M059J (cell line): ENCODE data around the gene B9D1. TPM values are rescaled to one million over a fixed set of nuclear protein-coding genes. Genes with fewer than 3 reads are reported as not detected.

Source experiments
- DNase-seq: peaks from one replicate; pipeline ENCODE4 v3.0.0-alpha.2; 2012; ENCODE audit warnings: low read depth
- total RNA-seq: library from RNA; depleted of rRNA; stranded (reverse); fragments of >200 nt; shearing (Covaris generic); gene quantifications from 2 replicates; pipeline ENCODE4 v1.2.3, GENCODE V29; 2014; rRNA removed

Gene B9D1, protein sequence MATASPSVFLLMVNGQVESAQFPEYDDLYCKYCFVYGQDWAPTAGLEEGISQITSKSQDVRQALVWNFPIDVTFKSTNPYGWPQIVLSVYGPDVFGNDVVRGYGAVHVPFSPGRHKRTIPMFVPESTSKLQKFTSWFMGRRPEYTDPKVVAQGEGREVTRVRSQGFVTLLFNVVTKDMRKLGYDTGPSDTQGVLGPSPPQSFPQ
- 20.6 and 31.7 TPM in 2 replicates for total RNA-seq

DNA sequence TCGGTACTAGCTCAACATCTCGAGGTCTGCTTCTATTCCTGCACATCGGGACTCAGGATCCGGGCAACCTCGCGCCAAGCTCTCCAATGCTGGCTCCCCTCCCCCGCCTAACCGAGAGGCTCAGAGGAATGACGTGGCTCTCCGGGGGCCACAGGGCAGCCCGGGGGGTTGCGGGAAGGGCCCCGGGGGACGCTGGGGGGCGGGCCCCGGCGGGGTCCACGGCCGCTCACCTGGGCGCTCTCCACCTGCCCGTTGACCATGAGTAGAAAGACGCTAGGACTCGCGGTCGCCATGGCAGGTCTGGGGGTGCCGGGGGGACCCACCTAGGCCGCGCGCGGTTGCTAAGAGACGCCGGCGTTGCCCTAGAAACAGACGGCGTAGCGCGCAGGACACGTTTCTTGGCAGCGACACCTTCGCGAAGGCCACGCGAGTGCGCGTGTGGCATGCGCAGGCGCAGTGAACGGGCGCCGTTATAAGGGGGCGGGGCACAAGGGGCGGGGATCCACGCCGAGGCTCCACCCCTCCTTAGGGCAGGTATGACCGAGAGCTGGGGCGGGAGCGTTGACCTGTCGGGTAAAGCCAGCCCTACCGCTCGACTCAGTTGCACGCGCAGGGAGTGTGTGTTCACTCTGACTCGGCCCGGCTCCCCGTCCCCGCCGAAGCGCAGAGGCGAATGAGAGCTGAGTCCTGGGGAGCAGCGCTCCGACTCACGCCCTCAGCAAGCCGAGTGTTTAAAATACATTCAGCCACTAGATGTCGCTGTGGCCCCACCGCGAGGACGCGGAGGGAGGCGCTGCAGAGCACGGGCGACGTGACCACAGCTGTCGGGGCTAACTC, at the start of gene B9D1:
Gene B9D1 (minus strand): TSS at position 447 of the 837 bp plus-strand sequence. CDS start 154 bp downstream, at position 293.
- peak; percentile 87 for DNase-seq

DNA sequence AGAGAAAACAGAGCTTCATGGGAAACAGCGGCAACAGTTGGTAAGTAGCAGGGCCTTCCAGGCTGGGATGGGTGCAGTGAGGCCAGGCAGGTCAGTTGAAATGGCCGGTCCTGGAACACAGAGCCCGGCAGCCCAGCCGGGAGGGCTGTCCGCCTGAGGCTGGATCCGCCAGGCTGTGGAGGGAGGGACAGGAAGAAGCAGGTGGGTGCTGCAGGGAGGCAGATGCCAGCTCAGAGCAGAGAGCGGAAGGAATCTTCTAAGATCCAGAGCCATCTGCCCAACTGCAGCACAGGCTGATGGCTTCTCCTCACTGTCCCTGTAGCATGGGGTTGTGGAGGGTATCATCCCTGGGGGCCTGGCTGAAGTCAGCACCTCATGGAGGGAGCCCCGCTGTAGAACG, 49.1 kb upstream of the B9D1 start:
- DNase-seq = no peak

DNA sequence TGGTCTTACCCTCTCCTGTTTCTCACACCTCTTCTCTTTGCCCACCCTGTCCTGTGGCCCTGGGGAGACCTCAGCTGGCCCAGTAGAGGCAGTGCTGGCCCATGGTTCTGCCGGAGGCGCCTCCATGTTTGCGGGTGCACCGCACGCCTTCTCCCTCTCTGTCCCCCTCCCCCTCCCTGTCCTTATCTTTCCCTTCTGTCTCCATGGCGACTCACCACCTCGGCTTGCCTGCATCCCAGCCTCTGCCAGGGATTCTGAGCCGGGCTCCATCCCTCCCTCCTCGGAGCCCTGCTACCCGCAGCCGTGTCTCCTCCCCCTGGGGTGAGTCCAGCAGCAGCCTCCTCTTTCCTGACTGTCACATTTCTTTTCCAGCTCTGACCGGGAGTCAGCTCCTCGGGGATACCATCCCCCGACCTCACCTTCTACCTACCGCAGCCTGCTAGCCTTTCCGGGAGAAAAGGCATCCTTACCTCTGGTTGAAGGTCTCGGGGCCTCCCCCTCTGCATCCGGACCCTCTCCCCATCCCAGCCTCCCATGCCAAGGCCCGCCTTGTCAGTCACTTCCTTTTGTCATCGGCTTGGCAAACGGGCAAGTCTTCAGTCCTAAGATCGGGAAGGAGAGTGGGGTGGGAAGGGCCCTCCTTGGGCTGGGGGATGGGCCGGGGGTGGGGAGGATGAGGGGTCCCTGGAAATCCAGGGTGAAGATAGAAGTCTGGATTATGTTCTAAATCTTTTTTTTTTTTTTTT, 48.5 kb upstream of the B9D1 start, which contains the start of gene RNF112:
Gene RNF112 (plus strand): TSS at position 358 of the 746 bp plus-strand sequence. CDS start 177 bp downstream, at position 535.
- peak; percentile 42 for DNase-seq

DNA sequence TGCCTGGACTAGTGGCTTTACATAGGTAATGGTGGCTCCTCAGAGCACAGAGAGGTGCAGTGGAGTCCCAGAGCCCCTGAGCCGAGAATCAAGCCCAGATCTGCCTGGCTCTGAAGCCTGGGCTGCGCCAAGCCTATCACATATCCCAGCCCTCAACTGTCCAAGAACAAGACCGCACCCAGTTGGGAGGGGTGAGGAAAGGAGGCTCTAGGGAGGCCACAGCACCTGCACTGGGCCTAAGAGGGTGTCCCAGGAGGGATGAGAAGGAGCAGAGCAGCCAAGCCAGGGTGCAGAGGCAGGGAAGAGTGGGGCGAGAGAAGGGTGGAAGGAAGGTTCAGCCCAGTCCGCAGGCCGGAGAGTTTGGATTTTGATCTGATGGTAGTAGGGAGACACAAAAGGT, 47.6 kb upstream of the B9D1 start:
- DNase-seq = no peak

DNA sequence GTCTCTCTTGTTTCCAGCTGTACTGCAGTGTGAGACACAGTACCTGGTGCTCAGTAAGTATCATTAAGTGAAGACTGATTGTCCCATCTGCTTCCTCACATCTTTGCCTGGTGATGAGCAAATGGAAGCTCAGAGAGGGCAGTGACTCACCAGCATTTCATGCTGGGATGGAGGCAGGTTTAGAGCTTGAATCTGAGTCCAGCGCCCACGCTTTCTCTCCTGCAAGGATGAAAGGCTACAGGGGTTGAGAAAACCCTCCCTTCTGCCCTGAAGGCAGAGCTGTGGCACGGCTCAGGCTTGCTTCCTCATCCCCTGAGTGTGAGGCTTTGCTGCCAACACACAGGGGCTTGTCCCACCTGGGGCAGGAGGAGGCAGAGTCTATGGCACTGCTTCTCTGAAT, 47.0 kb upstream of the B9D1 start:
- DNase-seq = peak; percentile 78

DNA sequence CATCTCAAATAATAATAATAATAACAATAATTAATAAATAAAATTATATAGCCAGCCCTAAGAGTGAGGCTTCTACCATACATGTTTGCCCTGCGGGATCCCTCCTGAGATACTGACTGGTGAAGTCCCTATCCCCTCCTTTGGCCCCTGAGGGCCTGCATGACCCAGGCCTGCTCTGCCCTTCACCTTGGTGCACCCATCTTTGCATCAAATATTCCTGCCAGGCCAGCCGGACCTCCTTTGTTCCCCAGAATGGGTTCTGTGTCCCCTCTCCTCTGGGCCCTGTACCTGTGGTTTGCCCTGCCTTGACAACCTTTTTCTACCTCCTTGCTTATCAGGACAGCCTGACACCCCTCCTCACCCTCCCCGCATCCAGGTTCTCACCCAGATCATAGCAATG, 46.5 kb upstream of the B9D1 start:
- no peak for DNase-seq

DNA sequence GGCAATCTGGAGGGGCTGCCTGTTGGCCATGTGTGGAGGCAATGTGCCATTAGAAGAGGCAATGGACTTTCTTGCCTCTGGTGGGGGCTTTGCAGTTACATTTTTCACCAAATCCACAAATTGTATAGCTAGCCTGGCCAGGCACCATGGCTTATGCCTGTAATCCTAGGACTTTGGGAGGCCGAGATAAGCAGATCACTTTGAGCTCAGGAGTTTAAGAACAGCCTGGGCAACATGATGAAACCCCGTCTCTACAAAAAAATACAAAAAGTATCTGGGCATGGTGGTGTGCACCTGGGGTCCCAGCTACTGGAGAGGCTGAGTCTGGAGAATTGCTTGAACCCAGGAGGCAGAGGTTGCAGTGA, 45.8 kb upstream of the B9D1 start:
- no peak for DNase-seq

DNA sequence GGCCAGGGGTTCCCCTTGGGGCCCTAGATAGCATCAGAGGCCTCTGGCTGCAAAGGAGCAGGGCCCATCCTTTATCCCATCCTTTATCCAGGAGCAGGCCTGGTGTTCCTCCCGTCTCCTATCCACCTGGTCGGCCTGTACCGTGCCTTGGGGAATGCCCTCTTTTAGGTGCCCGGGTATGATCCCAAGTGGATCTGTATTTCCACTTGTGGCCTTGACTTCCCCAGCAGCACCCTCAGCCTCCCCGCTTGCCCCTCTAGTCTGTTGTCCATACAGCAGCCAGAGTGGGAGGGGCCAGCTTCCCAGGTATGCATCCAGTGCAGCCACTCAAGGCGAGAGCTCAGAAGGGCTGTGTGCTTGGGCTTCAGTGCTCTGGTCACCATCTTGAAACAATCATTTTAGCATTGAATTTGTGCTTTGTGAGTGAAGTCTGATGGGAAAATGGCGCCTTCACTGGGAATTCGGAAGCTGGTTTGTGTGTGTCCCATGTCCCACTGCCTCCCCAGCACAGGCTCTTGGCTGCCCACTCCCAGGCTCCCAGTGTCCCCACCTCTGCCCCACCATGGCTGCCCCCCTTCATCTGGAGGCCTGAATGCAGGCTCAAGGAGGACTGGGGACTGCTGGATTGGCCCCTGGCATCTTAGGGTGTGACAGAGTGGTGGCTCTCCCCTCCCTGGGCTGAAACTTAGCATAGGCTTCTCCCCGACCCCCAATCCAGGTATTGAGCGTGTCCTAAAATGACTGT, 45.2 kb upstream of the B9D1 start:
- DNase-seq = no peak

DNA sequence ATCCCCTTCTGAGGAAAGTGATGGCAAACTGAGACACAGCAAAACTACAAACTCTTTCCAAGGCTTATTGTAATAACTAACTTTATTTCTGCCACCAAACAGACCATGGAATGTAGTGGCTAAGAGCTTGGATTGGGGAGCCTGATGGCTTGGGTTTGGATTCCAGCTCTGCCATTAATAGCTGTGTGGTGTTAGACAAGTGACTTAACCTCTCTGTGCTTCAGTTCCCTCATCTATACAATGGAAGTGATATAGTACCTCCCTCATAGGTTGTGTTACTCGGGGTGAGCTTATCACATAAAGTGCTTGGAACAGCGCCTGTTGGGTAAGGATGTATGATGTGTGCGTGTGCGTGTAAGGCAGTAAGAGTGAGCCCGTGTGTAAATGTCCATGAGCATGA, 42.6 kb upstream of the B9D1 start:
- DNase-seq = no peak

DNA sequence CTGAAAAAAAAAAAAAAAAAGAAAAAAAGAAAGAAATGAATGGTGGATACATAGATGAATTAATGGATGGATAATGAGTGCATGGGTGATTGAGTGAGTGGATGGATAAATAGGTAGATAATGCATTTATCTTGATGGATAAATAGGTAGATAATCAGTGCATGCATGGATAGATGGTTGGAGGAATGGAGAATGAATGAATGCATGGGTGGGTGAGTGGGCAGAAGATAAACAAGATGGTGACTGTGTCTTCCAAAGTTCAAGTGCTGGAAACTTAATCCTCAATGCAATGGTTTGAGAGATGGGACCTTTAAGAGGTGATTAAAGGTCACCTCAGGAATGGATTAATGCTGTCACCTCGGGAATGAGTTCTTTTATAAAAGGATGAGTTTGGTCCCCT, 41.7 kb upstream of the B9D1 start:
- DNase-seq = no peak

DNA sequence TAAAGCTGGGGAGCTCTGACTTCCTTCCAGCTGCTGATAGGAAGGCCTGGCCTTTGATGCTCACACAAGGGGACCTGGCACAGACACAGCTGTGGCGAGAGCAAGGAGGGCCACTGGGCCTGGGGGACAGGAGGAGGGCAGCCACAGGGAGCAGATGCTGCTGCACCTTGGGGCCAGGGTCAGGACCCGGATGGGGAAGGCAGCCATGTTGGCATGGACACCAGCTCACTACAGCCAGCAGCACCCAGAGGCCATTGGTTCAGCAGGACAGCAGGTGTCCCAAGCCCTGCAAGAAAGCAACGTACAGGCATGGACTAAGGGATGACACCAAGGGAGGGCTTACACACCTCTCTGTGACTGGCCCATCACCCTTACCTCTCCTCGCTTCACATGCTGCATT, 40.5 kb upstream of the B9D1 start:
- DNase-seq = no peak

DNA sequence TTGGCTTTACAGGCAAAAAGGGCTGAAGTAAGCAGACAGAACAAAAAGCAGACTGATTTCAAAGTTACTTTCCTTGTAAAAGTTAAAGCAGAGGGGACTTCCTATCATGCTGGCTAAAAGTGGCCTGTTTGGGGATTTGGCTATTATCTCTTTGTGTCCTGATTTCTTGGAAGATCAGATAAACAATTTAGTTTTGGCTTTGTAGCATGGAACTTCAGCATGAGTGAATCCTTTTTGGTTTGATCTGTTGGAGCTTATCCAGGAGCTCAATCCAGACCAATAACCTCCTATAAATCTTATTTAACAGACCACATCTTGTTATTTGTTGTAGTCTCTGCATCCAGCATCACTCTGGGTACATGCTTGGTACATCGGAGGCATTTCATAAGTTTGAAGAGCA, 39.6 kb upstream of the B9D1 start:
- DNase-seq = no peak

DNA sequence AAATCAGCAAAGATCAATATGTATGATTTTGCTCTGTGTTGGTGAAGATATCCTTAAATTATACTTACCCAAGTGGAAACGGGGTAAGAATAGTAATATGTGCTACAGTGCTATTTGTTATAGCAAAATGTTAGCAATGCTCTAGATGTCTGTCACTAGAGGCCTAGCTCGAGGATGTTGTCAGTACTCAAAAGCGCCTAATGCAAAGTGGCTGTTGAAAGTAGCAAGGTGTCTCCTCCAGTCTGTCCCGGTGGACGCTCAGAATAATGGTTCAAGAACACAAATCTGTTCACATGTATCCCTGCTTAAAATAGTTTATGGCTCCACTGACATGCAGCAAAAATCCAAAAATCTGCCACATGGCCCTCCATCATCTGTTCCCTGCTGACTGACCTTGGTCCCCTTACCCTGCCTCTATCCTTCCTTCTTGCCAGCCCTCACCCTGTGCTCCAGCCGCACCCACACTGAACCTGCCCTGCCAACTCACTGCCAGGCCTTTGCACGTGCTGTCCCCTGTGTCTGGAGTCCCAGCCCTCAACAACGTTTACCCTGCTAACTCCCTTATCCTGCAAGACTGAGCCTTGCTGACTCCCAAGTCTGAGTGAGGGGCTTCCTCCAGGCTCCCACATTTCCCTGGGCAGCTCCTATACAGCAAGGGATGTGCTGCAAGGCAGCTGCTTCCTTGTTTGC, 38.9 kb upstream of the B9D1 start:
- no peak for DNase-seq

DNA sequence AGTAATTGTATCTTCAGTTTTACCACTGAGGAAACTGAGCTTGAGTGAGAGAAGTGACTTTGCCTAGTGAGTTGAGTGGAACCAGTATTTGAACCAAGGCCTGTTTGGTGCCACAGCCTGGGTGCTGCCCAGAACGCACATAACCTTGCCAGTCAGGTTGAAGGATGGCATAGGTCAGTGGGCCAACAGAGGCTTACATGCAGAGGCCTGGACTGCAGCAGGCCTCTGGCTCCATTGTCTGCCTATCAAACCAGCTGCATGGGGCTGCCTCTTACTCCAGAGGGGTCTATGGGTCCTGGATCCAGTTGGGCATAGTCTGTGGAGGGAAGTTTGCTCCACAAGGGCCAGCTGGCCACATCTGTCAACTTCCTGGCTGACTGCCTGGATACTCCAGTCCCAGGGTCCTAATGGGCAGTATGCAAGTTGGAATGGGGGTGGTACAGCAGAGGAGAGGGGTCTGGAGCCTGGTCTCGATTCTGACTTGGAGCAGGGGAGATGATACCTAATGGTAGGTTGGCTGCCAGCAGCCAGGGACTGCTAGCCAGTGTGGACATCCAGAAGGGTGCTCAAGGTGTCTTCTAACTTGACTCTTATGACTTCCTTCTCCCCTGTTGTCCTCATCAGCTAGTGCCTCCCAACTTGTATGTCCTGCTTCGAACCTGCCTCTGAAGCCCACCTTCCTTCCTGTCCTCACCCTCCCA, 37.4 kb upstream of the B9D1 start:
- DNase-seq = no peak

DNA sequence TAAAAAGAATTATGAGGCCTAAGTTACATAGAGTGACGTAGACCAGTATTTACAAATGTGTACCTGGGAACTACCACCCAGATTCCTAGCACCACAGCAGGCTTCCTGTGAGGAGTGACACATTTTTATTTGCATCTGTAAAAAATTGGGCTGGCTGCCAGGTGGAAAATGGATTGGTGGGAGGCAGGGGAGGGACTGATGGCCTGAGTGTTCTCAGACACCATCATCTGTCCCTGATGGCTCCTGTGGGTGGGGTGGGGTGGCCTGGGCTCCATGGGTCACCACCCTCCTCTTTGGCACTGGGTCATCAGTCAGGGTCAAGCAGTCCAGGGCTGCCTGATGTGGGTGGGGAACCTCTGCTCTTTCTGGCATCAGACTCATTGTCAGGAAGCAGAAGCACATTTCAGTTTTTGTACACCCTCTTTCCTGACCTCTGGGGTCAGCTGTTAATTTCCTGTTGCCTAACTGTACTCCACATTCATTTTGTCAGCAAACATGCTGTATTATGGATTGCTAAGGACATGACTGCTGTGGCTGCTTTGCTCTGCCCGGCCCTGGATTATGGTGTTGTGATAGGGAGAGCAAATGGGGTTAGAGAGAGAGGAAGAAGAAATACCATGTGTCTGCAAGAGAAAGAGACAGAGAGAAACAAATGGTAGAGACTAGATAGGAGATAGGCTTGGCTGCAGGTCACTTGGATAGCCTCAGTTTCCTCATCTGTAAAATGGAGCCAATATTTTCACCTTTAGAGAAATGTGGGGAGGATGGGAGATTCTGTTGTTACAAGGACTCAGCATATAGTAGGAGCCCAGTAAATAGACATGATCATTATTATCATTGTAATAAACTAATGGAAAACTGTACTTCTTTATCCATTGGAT, 36.0 kb upstream of the B9D1 start:
- DNase-seq = peak; percentile 31

DNA sequence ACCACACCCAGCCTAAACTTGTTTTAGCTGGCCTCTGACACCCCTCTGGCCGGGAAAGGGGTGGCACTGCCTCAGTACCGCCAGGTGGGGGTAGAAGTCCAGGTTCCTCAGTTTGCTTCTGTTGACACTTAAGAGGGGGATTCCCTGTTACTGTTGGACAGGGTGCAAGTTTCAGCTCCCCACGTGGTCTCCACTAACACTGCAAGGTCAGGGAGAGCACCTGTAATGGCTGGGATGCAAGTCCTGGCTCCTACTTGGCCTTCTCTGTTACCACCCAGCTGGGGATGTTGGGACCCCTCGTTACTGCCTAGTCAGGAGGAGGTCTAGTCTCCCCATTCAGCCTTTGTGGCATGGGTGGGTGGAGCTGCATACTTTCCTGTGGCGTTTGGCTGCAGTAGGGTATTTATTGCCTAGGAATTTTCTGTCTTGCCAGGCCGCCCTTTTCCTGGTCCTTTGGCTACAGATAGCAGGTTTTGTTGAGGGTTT, 35.1 kb upstream of the B9D1 start:
- no peak for DNase-seq

DNA sequence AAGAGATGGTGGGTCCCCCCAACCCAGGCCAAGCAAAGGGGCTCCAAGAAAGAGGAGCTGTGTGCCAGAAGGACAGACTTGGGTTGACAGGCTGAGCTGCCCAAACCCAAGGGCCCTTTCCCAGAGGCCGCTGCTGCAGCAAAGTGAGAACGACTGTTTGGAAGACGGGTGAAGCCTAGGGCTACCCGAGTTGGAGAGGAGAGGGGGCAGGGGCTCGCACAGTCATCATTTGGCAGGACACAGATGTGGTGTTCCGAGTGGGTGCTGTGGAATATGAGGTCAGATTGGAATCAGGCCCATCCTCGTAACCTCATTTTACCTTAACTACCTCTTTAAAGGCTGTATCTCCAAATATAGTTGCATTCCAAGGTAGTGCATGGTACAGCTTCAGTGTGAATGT, 29.8 kb upstream of the B9D1 start:
- DNase-seq = no peak

DNA sequence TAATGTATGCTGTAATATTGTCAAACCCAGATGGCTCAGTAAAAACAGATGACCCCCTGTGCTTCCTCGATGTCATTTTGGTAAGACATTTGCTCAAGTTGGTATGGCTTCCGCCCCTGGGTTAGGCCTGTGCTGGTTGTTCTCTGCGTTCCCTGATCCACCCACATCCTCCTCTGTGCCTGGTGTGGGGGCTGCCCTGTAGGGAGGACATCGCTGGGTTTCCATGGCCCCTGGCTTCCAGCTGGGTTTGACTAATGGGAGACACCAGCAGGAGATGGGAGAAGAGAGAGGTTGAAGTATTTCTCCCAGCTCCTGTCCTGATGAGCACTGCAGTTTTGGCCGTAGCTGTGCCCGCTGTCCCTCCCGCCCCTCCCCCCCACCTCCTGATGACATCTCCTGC, 28.9 kb upstream of the B9D1 start:
- no peak for DNase-seq

DNA sequence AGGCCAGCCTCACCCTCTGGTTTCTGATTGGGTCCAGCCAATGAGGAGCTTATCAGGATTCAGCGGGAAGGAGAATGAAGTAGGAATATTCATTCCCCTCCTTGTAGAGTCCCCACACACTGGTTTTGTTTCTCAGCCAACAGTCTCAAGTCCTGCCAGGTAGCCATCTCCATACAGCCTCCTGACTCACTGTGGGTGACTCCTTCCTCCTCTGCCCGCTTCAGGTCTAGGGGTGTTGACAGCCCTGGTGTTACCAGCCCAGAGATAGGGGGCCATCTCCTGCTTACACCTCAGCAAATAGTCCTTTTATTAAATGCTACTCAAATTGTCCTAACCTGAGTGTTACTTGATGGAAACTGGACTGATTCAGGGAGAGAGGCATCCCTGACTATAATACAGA, 28.4 kb upstream of the B9D1 start:
- no peak for DNase-seq
